Fibroblast of skin of right quadriceps (primary cell): Measurements from ENCODE around the gene ATP2B1.

Experiments used
- DNase-seq: peaks from one replicate; pipeline ENCODE4 v3.0.0-alpha.2; 2013

The ATP2B1 gene

GRCh38 chr12:89575374-89575773 is 133.3 kb downstream of the ATP2B1 start:
- peak; percentile 64 for DNase-seq

- peak; percentile 90 for DNase-seq
Measured at GRCh38 chr12:89574736-89575208, 133.9 kb downstream of the ATP2B1 start.

- peak; percentile 40 for DNase-seq
Measured at GRCh38 chr12:89573051-89573810, 135.4 kb downstream of the ATP2B1 start.

DNA sequence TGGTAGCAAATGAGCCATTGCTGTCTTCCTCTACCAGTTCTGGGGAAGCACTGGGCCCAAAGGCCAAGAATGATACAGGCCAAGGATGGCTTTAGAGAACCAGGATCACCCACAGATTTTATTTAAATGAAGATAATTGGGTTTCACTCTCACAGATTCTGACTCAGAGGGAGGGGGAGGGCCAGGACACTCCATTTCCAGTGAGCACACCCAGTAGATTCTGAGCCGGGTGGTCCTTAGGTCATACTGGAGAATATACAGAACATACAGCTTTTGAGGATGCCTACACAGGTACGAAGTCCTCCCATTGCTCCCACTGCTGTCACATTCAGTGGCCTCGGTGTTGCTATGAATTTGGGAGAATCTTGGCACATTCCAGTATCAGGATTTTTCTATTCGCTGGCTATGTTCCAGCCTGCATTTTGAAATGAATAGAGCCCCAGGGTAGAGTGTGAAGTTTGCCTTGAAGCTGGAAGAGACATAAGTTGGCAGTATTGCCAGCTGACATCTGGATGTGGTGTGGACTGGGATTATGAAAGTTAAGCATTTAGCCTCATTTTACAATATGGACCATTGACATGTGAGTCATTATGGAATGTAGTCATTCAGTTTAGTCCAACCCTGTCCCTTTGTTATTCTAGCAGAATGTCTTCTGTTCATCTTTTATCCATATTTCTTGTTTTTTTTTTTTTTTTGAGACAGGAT is 137.0 kb downstream of the ATP2B1 start:
- peak; percentile 60 for DNase-seq

- no peak for DNase-seq
Measured at GRCh38 chr12:89568484-89568883, 140.2 kb downstream of the ATP2B1 start.

DNA sequence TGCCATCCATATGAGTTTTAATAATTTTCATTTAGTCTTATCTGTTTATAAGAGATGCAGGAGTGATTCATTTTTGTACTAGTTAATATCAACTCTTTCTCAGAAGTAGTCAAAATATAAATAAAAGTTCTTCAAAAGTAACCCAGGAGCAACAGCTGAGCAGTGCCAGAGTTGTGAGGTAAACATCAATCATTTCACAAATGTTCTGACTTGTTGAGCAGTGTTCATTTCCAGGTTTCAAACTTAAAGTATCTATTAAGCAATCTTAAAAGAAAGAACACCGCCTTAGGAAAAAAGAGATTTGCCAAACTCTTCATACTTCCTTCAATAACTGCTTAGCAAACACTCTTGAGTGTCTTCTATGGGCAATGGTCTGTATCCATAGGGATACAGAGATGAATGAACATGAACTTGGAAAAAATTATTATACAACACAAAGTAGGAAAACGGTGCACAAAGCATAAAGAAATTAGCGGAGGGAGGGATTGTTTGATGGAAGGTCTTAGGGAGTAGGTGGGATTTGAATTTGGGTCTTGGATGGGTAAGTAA is 140.9 kb downstream of the ATP2B1 start:
- no peak for DNase-seq

GRCh38 chr12:89566615-89567014 is 142.0 kb downstream of the ATP2B1 start:
- no peak for DNase-seq

GRCh38 chr12:89565002-89565401 is 143.6 kb downstream of the ATP2B1 start:
- no peak for DNase-seq

GRCh38 chr12:89559753-89560152 is 148.9 kb downstream of the ATP2B1 start:
- no peak for DNase-seq

DNA sequence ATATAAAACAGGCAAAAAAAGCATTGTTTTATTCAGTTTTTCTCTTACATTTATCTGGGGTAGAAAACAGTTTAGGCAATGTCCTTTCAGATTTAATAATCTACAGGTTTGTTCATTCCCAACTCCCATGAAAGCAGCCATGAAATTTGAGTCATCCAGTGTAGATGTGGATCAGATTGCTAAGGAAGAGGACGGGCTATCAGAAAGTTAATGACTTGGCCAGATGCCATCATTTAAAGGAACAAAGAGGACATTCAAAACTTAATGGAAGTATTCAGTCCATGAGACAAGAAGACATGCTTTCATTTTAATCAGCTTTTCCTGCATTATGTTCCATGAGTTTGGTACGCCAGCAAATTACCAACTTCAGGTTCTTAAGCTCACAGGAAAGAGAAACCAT is 151.7 kb downstream of the ATP2B1 start:
- DNase-seq, result peak; percentile 26

- DNase-seq, result no peak
Measured at GRCh38 chr12:89552376-89552775, 156.3 kb downstream of the ATP2B1 start.

- no peak for DNase-seq
Measured at GRCh38 chr12:89551747-89552146, 156.9 kb downstream of the ATP2B1 start.

DNA sequence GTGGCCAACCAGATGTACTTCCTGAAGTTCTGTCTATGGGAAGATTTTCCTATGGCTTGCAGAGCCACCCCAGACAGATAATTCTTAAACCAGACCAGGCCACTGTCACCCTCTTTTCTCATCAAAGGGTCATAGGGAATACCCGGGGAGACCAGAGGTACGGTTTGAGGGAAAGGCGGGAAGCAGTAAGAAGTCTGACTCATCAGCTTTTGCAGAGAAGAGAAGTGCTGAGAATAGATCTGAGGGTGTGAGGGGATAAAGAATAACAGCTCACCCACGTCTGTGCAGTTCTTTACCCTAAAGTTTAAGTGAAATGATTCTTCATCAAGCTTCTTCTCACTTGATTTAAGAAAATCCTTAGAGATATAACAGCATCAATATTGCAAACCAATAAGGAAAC is 161.5 kb downstream of the ATP2B1 start:
- no peak for DNase-seq

DNA sequence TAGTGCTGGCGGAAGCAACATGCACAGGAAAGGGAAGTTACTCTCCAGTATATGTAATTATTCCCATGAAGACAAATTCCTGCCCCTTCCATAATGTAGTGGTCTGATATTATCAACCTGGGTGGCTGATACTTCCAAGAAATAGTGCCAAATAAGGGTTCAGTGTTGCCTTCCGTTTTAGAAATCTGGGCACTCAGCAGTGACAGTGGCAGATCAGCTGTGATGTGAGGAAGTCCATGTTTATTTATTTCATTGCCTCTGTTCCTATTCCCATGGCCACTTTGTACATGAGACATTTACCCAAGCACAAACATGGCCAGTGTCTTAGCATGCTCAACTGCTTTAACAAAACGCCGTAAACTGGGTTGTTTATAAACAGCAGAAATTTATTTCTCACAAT is 162.5 kb downstream of the ATP2B1 start:
- DNase-seq, result no peak

GRCh38 chr12:89544681-89545184 is 163.9 kb downstream of the ATP2B1 start:
- DNase-seq, result peak; percentile 26

- DNase-seq, result no peak
Measured at GRCh38 chr12:89544022-89544421, 164.6 kb downstream of the ATP2B1 start.

DNA sequence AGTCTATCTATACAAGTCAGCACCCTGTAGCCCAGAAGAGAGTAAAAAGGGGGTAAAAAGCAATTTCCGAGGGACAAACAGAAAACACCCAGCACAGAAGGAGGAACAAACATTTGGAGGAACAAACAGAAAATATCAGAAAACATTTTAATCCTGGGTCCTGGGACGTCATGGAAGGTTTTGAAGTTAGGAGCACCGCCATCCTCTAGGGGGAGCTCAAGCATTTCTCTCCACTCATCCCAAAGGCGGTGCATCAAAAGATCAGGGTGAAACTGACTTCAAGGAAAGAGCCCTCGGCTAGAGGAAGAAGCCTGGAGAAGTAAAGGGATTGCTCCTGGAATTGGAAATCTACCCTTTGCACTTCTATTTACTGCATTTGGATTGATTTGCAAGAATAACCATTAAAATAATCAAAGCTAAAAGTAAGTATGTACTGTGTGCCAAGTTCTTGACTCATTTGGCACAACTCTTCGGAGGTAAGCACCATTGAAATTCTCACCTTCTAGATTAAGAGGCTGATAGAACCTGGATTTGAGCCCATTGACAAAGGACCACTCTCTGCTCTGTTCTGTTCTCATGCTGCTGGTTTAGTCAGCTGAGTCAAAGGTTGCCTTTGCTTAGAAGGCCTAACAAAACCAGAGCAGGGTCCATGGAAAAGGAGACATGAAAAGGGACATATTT is 165.6 kb downstream of the ATP2B1 start:
- DNase-seq, result peak; percentile 80

DNA sequence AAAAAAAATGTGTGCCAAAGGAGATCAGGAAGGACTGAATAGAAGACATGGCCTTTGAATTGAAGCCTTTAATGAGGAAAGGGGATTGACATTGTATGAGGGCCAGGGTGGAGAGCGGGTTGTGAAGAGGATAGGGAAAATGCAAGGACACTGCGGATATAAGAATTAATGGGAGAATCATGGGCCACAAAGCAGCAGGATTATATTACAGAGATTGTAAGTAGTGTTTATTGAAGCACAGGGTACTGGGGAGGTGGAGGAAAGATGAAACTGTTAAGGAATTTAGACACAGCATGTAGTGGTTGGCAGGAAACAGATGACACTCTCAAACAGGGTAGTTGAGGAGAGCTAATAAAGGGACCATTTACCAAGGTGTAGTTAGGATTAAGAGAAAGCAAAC is 166.4 kb downstream of the ATP2B1 start:
- no peak for DNase-seq

- DNase-seq, result no peak
Measured at GRCh38 chr12:89540586-89540985, 168.1 kb downstream of the ATP2B1 start.

GRCh38 chr12:89539426-89540223 is 169.0 kb downstream of the ATP2B1 start:
- no peak for DNase-seq

- no peak for DNase-seq
Measured at GRCh38 chr12:89538897-89539296, 169.7 kb downstream of the ATP2B1 start.
